GM19351 (cell line): ENCODE measurements around the gene WDR43.
"Not testable (repeated sequence)": the region's sequence is repeated elsewhere in the genome, so short reads cannot be mapped to it uniquely, and the experiment has no call there.

Source experiments
- ATAC-seq: cut with Tn5 transposase; IDR thresholded peaks from one replicate; pipeline ENCODE4 v1.9.1; 2021; ENCODE audit warnings: mild to moderate bottlenecking, moderate library complexity; ENCODE audit not compliant: unreplicated experiment

Gene WDR43

DNA sequence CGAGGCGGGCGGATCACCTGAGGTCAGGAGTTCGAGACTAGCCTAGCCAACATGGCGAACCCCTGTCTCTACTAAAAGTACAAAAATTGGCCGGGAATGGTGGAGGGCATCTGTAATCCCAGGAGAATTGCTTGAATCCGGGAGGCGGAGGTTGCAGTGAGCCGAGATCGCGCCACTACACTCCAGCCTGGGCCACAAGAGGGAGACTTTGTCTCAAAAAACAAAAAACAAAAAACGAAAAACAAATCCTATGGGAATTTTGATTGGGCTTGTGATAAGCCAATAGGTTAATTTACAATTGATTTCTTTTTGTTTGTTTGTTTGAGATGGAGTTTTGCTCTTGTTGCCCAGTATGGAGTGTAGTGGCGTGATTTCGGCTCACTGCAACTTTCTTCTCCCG, 62.4 kb downstream of the WDR43 start:
- ATAC-seq = no peak

DNA sequence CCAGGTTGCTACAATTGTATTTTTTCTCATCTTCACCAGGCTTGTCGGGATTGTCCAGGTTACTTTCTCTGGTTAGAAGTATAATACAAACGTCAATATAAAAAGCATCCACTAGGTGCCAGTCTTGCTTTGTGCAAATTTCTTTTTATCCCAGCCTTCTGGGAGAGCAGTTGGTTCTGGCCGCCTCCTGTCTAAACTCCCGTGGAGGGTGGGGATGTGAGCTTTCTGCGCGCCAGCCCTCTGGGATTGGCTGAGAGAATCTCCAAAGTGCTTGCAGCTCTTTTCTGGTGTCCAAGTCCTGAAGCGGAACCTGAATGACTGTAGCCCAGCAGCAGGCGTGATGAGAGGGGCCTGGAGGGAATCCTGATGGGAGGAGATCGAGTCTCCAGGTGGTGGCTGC, 64.2 kb downstream of the WDR43 start:
- ATAC-seq = no peak

DNA sequence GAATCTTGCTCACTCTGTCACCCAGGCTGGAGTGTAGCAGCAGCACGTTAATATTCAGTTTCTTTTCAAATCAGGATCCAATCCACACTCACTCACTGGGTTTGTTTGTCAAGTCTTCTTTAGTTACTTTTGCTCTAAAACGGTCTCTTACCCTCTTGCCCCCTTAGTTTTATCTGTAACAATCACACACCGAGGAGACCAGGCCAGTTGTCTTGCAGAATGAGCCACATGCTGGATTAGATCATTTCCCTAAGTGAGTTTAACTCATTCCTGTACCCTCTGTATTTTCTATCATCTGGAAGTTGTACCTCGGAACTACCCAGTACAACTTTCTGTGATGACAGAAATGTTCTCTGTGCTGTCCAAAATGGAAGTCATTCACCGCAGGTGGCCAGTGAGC, 65.9 kb downstream of the WDR43 start:
- ATAC-seq = no peak

DNA sequence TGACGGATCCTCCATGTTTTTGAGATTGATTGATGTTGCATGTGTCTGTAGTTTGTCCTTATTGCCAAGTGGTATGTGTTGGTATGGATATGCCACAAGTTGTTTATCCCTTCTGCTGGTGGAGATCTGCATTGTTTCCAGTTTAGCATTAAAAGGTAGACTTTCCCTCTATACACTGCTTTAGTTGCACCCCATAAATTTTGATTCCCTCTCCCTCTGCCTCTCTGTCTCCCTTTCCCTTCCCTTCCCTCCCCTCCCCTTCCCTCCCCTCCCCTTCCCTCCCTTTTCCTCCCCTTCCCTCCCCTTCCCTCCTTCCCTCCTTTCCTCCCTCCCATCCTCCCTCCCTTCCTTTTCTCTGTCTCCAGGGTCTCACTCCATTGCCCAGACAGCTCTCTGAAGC, 68.0 kb downstream of the WDR43 start:
- no peak for ATAC-seq

DNA sequence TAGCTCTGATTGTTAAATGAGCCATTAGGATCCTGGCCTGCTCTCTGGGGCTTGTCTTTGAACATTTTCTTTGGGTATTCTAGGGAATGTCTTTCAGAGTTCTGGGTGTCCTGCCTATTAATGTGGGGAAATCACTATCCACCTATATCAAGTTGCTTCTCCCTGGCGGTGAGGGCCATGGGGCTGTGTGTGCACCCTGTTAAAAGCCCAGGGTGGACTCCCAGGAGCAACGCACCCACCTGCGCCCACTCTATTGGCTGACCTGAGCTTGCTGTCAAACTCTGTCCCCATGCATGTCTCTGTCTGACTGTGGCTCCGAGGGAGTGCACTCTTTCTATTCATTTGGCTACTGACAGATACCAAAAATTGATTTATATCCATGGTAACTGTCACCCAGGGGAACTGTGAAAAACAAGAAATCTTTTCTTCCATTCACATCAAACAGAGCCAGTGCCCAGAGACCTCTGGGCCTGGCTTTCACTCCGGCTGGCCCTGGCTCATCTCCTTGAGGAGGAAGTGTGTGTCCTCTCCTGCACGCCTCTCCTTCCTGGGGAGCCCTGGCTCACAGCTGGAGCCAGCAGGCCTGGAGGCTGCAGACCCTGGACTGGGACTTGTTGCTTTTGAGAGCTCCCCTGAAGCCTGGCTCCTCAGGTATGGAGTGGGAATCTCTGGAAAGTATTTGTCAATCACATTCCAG, 76.1 kb downstream of the WDR43 start:
- no peak for ATAC-seq

DNA sequence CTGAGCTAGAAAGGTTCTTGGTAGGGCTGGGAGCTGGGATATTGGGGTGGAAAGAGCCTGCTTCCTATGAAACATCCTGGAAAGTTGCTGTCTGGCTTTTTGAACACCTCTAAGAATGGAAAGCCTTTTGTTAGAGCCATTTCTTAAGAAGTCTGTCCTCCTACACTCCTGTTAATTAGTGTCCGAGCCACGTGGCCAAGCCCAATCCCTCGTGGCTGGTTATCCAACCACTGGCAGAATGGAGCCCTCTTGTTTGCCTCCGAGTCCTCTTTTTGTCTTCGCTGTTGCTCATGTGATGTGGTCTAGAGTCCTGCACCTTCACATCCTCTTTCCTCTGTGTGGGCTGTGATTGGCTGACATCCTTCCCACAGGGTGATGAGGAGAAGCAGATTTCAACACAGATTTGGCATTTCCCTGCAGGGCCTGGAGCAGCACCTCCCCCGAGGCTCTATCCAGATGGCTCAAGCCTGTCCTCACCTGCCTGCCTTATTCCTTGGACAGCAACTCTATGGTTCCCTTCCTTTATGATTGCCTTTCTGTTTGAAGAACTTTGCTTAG, 78.4 kb downstream of the WDR43 start:
- ATAC-seq = no peak

DNA sequence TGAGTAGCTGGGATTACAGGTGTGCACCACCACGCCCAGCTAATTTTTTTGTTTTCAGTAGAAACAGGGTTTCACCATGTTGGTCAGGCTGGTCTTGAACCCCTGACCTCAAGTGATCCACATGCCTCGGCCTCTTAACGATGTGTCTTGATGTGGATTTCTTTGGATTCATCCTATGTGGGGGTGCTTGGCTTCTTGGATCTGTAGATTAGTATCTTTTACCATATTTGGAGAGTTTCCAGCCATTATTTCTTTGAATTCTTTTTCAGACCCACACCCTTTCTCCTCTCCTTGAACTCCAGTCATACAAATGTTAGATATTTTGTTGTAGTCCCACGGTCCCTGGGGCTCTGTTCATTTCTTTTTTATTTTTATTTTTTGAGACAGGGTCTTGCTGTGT, 79.8 kb downstream of the WDR43 start:
- no peak for ATAC-seq

DNA sequence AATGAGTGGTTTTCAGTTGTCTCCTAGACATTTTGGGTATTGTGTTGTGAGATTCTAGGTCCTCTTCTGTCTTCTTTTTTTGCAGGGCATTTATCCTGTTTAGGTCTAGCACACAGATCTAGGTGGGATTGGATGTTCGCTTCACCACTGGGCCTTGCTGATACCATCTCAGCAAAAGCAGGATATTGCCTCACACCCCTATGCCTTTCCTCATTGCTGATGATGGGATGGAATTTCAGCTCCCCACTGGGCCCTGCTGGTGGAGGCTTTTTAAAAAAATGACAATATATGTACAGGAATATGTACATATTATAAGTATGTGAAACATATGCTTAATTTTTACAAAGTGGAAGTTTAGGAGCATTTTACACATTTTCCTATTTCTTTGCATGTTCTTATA, 81.2 kb downstream of the WDR43 start:
- no peak for ATAC-seq

DNA sequence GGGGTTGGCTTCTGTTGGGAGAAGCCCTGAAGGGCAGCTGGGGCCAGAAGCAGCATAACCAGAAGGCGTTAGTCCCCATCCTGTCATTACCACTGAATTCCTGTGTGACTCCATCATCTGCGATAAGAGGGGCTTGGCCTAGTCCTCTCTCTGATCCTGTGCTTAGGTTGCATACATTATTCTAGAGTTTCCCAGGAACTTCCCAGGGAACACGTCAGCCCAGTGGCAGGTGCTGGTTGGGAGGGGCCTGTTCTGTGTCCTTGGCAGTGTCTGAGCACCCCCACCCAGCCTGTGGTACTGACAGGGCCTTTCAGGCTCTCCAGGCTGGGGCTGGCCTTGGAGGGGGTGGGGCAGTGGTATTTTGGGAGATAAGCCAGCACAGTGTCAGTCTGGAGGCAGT, 82.1 kb downstream of the WDR43 start:
- no peak for ATAC-seq

DNA sequence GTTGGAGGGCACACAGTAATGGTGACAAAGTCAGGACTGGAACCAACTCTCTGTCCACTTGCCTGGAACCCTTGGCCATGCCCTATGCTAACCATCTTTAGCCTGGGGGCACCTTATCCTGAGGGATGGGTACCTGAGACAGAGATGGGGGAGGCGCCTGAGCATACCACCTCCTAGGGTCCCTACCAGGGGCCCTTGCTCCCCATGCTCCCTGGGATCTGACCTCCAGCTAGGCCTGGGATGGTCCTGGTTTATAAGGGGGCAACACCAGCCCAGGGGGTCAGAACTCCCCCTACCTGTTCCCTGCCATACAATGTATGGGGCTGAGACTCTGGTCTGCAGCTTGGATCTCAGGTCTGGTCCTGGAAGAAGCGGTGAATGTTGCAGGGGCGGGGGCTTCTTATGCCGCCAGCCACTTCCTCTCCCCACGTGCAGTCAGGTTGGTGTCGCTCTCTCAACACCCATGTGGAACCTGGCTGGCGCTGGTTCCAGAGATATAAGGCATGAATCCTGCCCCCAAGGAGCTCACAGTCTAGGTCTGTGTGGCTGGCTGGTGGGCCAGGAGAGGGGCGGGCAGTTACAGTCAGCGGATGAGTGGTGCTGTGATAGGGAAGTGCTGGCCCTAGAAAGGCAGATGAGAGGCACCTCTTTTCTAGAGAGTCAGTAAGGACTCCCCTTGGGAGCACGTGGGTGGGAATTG, 82.9 kb downstream of the WDR43 start:
- ATAC-seq = no peak

DNA sequence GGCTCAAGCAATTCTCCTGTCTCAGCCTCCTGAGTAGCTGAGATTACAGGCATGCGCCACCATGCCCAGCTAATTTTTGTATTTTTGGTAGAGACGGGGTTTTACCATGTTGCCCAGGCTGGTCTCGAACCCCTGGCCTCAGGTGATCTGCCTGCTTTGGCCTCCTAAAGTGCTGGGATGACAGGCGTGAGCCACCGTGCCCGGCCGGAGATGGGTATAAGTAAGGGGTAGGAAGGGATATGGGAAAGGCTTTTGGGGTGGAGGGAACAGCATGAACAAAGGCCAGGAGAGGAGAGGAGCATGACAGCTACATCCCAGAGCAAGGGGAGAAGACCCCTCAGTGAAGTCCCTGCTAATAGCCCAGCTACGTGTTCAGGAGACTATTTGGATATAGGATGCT, 83.5 kb downstream of the WDR43 start:
- not testable (repeated sequence) for ATAC-seq

DNA sequence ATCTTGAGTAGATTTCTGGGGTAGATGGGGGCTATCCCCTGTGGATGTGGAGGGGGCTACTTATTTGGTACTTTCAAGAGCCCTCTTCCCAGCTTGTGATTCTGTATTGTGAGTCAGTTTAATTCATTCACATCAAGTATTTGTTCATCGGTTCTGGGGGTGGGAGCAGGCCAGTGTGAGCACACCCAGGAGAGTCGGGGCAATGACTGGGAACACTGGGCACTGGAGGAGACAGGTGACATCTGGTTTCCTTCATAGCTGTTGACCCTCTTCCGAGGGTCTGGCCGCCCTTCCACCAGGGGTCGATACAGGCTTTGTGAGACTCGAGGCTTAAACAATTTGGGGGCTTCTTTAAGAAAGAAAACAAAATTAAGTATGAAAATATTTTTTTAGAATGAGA, 84.1 kb downstream of the WDR43 start:
- ATAC-seq = no peak

DNA sequence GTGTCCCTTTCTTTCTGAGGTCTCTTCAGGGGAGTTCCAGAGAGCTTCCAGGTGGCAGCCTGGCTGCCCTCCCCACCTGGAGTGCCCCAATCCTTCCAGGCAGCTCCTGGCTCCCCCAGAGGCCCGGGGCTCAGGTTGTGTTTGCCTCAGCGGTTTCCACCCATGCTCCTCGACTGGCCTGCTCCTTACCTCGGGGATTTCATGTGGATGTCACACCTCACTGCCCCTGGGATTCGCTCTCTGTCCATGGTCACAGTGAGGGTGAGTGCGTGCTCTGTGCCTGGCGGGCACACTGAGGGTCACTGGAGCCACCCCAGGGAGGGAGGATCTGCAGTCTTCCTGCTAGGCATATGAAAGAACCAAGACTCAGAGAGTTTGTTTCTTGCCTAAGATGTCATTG, 84.6 kb downstream of the WDR43 start:
- ATAC-seq = no peak

DNA sequence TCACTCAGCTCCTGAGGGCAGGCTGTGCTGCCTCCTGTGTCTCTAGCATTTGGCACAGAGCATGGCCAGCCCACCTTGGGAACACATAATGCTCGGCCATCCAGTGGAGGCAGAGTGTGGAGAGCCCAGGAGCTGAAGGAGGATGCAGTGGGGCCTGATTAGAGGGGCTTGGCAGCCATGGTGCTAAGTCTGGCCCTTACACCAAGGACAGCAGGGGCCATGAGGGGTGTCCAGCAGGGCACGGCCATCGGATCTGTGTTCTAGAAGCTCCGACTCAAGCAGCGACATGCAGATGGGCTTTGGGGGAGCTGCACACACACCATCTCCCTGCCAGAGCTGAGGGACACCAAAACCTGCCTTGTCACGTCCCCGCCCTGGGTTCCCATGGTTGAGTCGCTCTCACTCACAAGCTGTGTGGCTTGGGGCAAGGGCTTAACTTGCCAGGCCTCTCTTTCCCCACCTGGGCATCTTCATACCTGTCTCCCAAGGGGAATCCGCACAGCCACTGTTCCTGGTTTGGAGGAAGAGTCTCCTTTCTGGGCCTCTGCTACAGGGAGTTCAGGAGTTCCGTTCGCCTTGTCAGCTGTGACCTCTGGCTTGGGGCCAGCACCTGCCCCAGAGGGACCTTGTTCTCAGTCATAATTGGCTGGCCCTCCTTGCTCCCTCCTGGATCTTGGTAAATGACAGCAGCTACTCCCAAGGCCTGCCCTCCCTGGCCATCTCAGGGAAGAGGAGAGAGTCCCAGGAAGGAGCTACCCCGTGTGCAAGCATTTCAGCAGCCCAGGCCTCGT, 85.3 kb downstream of the WDR43 start:
- ATAC-seq = no peak

DNA sequence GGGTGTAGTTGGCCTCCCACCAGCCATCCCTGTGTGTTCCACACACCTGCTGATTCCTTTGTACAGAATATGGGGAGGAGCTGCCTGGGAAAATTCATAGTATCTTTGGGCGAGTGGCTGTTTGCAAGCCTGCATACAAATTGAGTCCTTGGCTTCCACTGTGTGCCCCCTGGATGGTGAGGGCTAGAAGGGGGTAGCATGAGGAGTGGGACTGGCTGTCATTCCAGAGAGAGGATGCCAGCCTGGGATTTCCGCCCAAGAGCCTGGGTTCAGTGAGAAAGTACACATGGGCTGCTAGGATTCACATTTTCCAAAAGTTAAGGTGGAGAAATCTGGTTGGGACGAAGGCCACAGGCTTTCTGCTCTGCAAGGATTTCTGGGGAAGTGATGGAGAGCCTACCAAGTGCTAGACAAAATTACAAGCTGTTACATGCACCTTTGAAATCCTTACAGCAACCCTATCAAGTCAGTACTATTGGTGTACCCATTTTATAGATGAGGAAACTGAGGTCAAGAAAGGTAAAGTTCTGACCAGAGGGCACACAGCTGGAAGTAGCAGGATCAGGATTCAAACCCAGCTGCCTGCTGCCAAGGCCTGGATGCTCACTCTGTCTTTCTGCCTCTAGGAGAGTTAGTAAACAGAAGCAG, 86.0 kb downstream of the WDR43 start:
- no peak for ATAC-seq

DNA sequence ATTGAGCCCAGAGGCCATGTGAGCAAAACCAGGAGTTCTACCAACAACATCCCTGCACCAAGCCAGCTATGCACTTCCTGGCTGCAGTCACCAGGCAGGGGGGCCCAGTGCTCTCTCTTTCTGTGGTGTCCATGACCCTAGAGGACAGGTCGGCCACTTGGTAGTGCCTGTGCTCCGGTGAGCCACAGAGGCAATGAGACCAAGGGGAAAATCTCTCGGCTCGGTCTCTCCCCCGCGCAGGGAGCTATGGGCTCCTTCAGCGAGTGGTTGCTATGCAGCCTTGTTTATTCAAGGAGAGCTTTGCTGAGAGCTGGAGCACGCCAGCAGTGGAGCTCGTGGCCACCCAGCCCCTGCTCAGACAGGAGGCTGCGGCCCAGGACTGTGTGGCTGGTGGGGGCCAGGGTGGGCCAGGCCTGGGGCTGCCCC, 86.6 kb downstream of the WDR43 start, which contains the start of gene TOGARAM2:
TOGARAM2 (plus strand) TSS at position 283 of the 426 bp plus-strand sequence. CDS start 13,537 bp downstream, outside the sequence.
- no peak for ATAC-seq

DNA sequence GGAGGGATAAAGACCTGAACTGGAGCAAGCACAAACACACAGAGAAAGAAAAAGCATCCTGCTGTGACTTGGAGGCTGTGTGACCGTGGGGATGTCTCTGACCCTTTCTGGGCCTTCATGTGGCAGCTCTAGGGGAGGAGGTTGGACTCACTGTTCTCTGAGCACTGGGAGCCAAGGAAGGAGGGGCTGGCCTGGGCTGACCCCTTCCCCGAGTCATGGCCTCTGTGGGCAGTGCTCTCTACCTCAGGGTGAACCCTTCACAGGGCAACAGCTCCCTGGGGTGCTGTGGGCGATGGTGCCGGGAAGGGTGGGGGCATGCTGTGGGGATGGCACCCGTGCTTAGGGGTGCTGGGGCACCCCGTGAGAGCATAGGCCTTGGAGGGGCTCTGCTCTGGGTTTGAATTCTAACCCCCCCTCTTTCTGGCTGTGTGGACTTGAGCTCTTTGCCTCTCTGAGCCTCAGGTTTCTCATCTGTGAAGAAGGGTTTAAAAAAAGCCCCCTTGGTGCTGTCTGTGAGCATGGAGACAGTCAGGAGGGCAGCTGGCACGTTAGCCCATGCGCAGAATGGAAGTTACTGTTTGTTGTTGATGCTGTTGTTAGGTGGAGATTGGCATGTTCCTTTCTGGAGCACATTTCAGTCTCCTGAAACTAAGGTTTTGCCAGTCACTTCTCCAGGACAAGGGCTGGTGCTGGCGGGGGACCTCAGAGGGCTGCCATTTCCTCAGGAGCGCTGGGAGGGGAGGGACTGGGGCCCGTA, 87.3 kb downstream of the WDR43 start:
- no peak for ATAC-seq

DNA sequence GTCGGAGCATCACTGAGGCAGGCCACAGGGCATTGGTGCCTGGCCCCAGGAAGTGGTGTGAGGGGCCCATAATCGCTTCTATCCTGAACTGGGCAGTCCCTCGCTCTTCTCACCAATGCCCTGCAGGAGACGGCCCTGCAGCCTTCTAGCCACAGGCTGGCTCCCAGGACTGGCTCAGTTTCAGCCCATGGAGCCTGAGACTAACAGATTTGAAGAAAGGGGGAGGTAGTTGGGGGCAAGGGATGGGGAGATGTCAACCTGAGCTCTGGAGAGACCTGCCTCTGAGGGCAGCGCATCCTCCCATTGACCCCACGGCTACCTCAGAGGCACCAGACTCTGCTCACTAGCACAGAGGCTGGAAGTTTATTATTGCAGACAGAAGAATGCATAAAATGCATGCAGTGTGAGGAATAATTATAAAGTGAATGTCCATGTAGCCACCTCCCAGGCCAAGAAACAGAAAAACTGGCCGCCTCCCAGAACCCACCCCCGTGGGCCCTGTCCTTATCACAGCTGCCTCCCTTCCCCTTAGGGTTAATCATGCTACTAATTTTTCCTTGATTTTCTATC, 88.0 kb downstream of the WDR43 start:
- ATAC-seq = no peak

DNA sequence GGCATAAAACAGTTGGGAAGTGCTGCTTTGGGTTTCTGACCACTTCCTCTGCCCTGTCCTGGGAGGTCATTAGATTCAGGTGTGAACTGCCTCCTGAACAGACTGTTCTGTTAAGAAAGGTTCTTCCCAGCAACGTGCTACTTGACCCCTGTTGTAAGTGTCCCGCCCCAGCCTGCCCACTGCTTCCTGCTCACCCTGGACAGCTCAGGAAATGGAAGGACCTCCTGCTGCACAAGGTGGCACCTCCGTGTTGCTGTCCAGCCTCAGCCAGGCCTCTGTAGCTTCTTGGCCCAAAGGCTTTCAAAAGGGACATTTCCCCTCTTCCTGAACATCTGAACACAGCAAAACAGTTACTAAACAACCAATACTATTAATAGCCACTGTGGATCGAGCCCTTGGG, 92.0 kb downstream of the WDR43 start:
- ATAC-seq = no peak

DNA sequence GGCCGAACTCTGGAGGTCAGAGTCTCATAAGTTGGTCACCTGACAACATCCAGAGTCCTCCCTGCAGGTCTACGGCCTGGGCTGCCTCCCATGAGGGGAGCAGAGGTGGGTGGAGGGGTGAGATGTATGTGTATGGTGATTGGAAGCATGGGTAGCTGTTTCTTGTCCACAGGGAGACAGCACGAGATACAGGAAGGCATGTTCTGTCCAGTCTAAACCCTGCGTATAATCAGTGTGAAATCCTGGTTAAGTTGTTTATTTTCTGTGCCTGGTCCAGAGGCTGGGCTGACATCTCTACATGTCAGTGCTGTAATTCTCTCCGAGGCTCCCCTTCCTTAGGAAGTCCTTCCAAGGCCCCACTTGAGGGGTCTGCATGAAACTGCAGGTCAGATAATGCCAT, 95.5 kb downstream of the WDR43 start:
- no peak for ATAC-seq
